Effector memory CD4-positive, alpha-beta T cell (primary cell): ENCODE data around the gene NLRC5.

Experiments
- DNase-seq, 3 donors: peaks; one replicate each; pipeline ENCODE4 v3.0.0-alpha.2; 2020
- H3K27ac ChIP-seq: 2 replicates; pipeline ENCODE4 v1.7.0; 2013; ENCODE audit warnings: mild to moderate bottlenecking, low read length, moderate library complexity; ENCODE audit not compliant: insufficient read depth, poor library complexity, severe bottlenecking
- H3K27me3 ChIP-seq: replicated peaks from 2 replicates; pipeline ENCODE4 v1.7.0; 2013; ENCODE audit warnings: mild to moderate bottlenecking, low read length; ENCODE audit not compliant: insufficient read depth, control insufficient read depth, poor library complexity, severe bottlenecking
- H3K36me3 ChIP-seq: 2 replicates; pipeline ENCODE4 v1.7.0; 2013; ENCODE audit warnings: mild to moderate bottlenecking, low read length, moderate library complexity; ENCODE audit not compliant: control insufficient read depth, insufficient read depth
- H3K4me1 ChIP-seq: 2 replicates; pipeline ENCODE4 v1.7.0; 2013; ENCODE audit warnings: low read length, mild to moderate bottlenecking; ENCODE audit not compliant: control insufficient read depth, insufficient read depth, poor library complexity, severe bottlenecking
- H3K4me3 ChIP-seq: 2 replicates; pipeline ENCODE4 v1.7.0; 2013; ENCODE audit warnings: low read length, low read depth, mild to moderate bottlenecking; ENCODE audit not compliant: insufficient read depth, poor library complexity, severe bottlenecking
- H3K9me3 ChIP-seq: 2 replicates; pipeline ENCODE4 v1.7.0; 2013; ENCODE audit warnings: mild to moderate bottlenecking, low read length, moderate library complexity; ENCODE audit not compliant: control insufficient read depth

Gene NLRC5

GRCh38 chr16:57008440-57008839 lies 19.1 kb downstream of the NLRC5 start:
- H3K9me3 ChIP-seq: no peaks in the 10 kb centered on the region
- no peaks in the 10 kb centered on the region for H3K27me3 ChIP-seq
- no peak overlapping the region for H3K27ac ChIP-seq
- peaks cover 16% of the 10 kb centered on the region for H3K36me3 ChIP-seq
- H3K4me3 ChIP-seq: no peak overlapping the region
- H3K4me1 ChIP-seq: peaks cover 50% of the 10 kb centered on the region
- DNase-seq: no peak

GRCh38 chr16:57009643-57010170 lies 20.4 kb downstream of the NLRC5 start:
- Histone ChIP-seq H3K4me3 (no peak overlapping the region), H3K4me1 (peaks cover 54% of the 10 kb centered on the region), H3K27me3 (no peaks in the 10 kb centered on the region), H3K27ac (peak overlapping the region; percentile 42), H3K36me3 (peaks cover 5% of the 10 kb centered on the region), H3K9me3 (no peaks in the 10 kb centered on the region)
- no peak for DNase-seq

GRCh38 chr16:57012353-57012752 lies 23.0 kb downstream of the NLRC5 start:
- Histone ChIP-seq H3K4me3 (no peak overlapping the region), H3K27me3 (no peaks in the 10 kb centered on the region), H3K9me3 (no peaks in the 10 kb centered on the region), H3K36me3 (peaks cover 7% of the 10 kb centered on the region), H3K4me1 (peaks cover 62% of the 10 kb centered on the region), H3K27ac (peak overlapping the region; percentile 45)
- no peak for DNase-seq

- H3K27me3 ChIP-seq: no peaks in the 10 kb centered on the region
- DNase-seq: no peak
- H3K9me3 ChIP-seq: no peaks in the 10 kb centered on the region
- no peak overlapping the region for H3K4me3 ChIP-seq
- peaks cover 63% of the 10 kb centered on the region for H3K4me1 ChIP-seq
- peaks cover 15% of the 10 kb centered on the region for H3K36me3 ChIP-seq
- H3K27ac ChIP-seq: peak overlapping the region; percentile 79
These were observed 23.9 kb downstream of the NLRC5 start for GRCh38 chr16:57013229-57013628.

- DNase-seq: no peak
- Histone ChIP-seq H3K9me3 (no peaks in the 10 kb centered on the region), H3K36me3 (peaks cover 22% of the 10 kb centered on the region), H3K27me3 (no peaks in the 10 kb centered on the region), H3K4me3 (no peak overlapping the region), H3K4me1 (peaks cover 61% of the 10 kb centered on the region), H3K27ac (peak overlapping the region; percentile 79)
These were observed 24.5 kb downstream of the NLRC5 start for GRCh38 chr16:57013902-57014301.

- no peak overlapping the region for H3K4me3 ChIP-seq
- H3K9me3 ChIP-seq: no peaks in the 10 kb centered on the region
- no peaks in the 10 kb centered on the region for H3K27me3 ChIP-seq
- no peak for DNase-seq
- peaks cover 62% of the 10 kb centered on the region for H3K4me1 ChIP-seq
- peaks cover 46% of the 10 kb centered on the region for H3K36me3 ChIP-seq
- peak overlapping the region; percentile 45 for H3K27ac ChIP-seq
These were observed 26.9 kb downstream of the NLRC5 start for GRCh38 chr16:57016301-57016700.

GRCh38 chr16:57016831-57017230 lies 27.5 kb downstream of the NLRC5 start:
- Histone ChIP-seq H3K27ac (peak overlapping the region; percentile 45), H3K9me3 (no peaks in the 10 kb centered on the region), H3K36me3 (peaks cover 52% of the 10 kb centered on the region), H3K4me1 (peaks cover 62% of the 10 kb centered on the region), H3K4me3 (no peak overlapping the region), H3K27me3 (no peaks in the 10 kb centered on the region)
- DNase-seq: no peak

GRCh38 chr16:57017251-57017650 lies 27.9 kb downstream of the NLRC5 start:
- Histone ChIP-seq H3K36me3 (peaks cover 56% of the 10 kb centered on the region), H3K27me3 (no peaks in the 10 kb centered on the region), H3K4me3 (no peak overlapping the region), H3K27ac (peak overlapping the region; percentile 45), H3K4me1 (peaks cover 62% of the 10 kb centered on the region), H3K9me3 (no peaks in the 10 kb centered on the region)
- DNase-seq: no peak

- peak overlapping the region; percentile 23 for H3K27ac ChIP-seq
- peaks cover 65% of the 10 kb centered on the region for H3K4me1 ChIP-seq
- no peaks in the 10 kb centered on the region for H3K27me3 ChIP-seq
- H3K4me3 ChIP-seq: no peak overlapping the region
- H3K36me3 ChIP-seq: peaks cover 59% of the 10 kb centered on the region
- DNase-seq: no peak
- no peaks in the 10 kb centered on the region for H3K9me3 ChIP-seq
These were observed 30.4 kb downstream of the NLRC5 start for GRCh38 chr16:57019746-57020145.

GRCh38 chr16:57020651-57021050 lies 31.3 kb downstream of the NLRC5 start:
- Histone ChIP-seq H3K4me1 (peaks cover 61% of the 10 kb centered on the region), H3K9me3 (no peaks in the 10 kb centered on the region), H3K4me3 (no peak overlapping the region), H3K36me3 (peaks cover 62% of the 10 kb centered on the region), H3K27ac (no peak overlapping the region), H3K27me3 (no peaks in the 10 kb centered on the region)
- no peak for DNase-seq
